Neural cell (in vitro differentiated cells): ENCODE results near the gene PIGS. TPM values are rescaled to one million over a fixed set of nuclear protein-coding genes. Genes with fewer than 3 reads are reported as not detected.

Experiments
- H2AFZ ChIP-seq: fragments of 200-600, 300-800 bp; sonication (generic), shearing (Covaris generic); 2 replicates; pipeline ENCODE4 v1.6.0; 2014; ENCODE audit warnings: low read depth, mild to moderate bottlenecking, antibody characterized with exemption, low read length, moderate library complexity
- H3F3A ChIP-seq: fragments of 200-600 bp; shearing (Covaris generic); 2 replicates; pipeline ENCODE4 v1.6.1; 2016; ENCODE audit warnings: mild to moderate bottlenecking, moderate library complexity, mixed read lengths, antibody characterized with exemption, low read length; ENCODE audit not compliant: insufficient read depth, poor library complexity, severe bottlenecking
- H3K27ac ChIP-seq: fragments of 200-600, 300-800 bp; sonication (generic), shearing (Covaris generic); 2 replicates; pipeline ENCODE4 v1.5.1; 2014; ENCODE audit warnings: mild to moderate bottlenecking, low read length, moderate library complexity
- H3K27me3 ChIP-seq: fragments of 300-800, 200-600 bp; sonication (generic), shearing (Covaris generic); 2 replicates; pipeline ENCODE4 v1.6.0; 2014; ENCODE audit warnings: mild to moderate bottlenecking, low read depth, low read length, moderate library complexity; ENCODE audit not compliant: insufficient read depth
- H3K36me3 ChIP-seq: fragments of 300-800, 200-600 bp; sonication (generic), shearing (Covaris generic); 2 replicates; pipeline ENCODE4 v1.5.1; 2014; ENCODE audit warnings: mild to moderate bottlenecking, antibody characterized with exemption, low read length, moderate library complexity; ENCODE audit not compliant: insufficient read depth
- H3K4me2 ChIP-seq: fragments of 300-800, 200-600 bp; sonication (generic), shearing (Covaris generic); 2 replicates; pipeline ENCODE4 v1.6.0; 2014; ENCODE audit warnings: mild to moderate bottlenecking, low read length
- H3K4me3 ChIP-seq: fragments of 300-800, 200-600 bp; sonication (generic), shearing (Covaris generic); 2 replicates; pipeline ENCODE4 v1.5.1; 2014; ENCODE audit warnings: mild to moderate bottlenecking, low read length, moderate library complexity
- H3K79me2 ChIP-seq: fragments of 200-600 bp; shearing (Covaris generic); replicated peaks from 2 replicates; pipeline ENCODE4 v1.6.0; 2014; ENCODE audit warnings: mild to moderate bottlenecking, low read length, moderate library complexity; ENCODE audit not compliant: insufficient read depth
- H3K9ac ChIP-seq: fragments of 300-800, 200-600 bp; sonication (generic), shearing (Covaris generic); 2 replicates; pipeline ENCODE4 v1.6.1; 2016; ENCODE audit warnings: mild to moderate bottlenecking, low read length, mixed read lengths
- H3K9me2 ChIP-seq: fragments of 200-600 bp; shearing (Covaris generic); 2 replicates; pipeline ENCODE4 v1.6.1; 2016; ENCODE audit warnings: mild to moderate bottlenecking, low read length, mixed read lengths; ENCODE audit not compliant: insufficient read depth
- H3K9me3 ChIP-seq: fragments of 200-600, 300-800 bp; sonication (generic), shearing (Covaris generic); 2 replicates; pipeline ENCODE4 v1.6.1; 2016; ENCODE audit warnings: mild to moderate bottlenecking, mixed run types, low read length, moderate library complexity, mixed read lengths
- H4K20me1 ChIP-seq: fragments of 200-600 bp; shearing (Covaris generic); 2 replicates; pipeline ENCODE4 v1.6.1; 2016; ENCODE audit warnings: mild to moderate bottlenecking, mixed run types; ENCODE audit not compliant: insufficient read depth
- EP300 ChIP-seq: fragments of 450-650 bp; conservative IDR thresholded peaks from 2 replicates; pipeline ENCODE4 v1.6.1; 2014; ENCODE audit warnings: antibody characterized with exemption, mild to moderate bottlenecking, moderate library complexity; ENCODE audit not compliant: poor library complexity, severe bottlenecking
- EZH2 ChIP-seq: fragments of 200-600, 300-800 bp; shearing (Covaris generic), sonication (generic); IDR thresholded peaks from 2 replicates; pipeline ENCODE4 v1.6.1; 2014; ENCODE audit warnings: antibody characterized with exemption, low read length, borderline replicate concordance, mild to moderate bottlenecking; ENCODE audit not compliant: insufficient read depth, poor library complexity, severe bottlenecking
- MXI1 ChIP-seq: fragments of 450-650 bp; conservative IDR thresholded peaks from 2 replicates; pipeline ENCODE4 v1.6.1; 2014; ENCODE audit warnings: antibody characterized with exemption, mild to moderate bottlenecking; ENCODE audit not compliant: poor library complexity, severe bottlenecking
- POLR2AphosphoS5 ChIP-seq: IDR thresholded peaks from 2 replicates; pipeline ENCODE4 v1.6.1; 2012
- RAD21 ChIP-seq: fragments of 450-650 bp; conservative IDR thresholded peaks from 2 replicates; pipeline ENCODE4 v1.6.1; 2014; ENCODE audit warnings: antibody characterized with exemption, mild to moderate bottlenecking, moderate library complexity
- SMC3 ChIP-seq: fragments of 450-650 bp; conservative IDR thresholded peaks from 2 replicates; pipeline ENCODE4 v1.6.1; 2014; ENCODE audit warnings: antibody characterized with exemption, mild to moderate bottlenecking, moderate library complexity; ENCODE audit not compliant: poor library complexity
- TAF1 ChIP-seq: IDR thresholded peaks from 2 replicates; pipeline ENCODE4 v1.6.1; 2012; ENCODE audit warnings: low read depth
- polyA plus RNA-seq: library from polyadenylated mRNA; depleted of rRNA; stranded (reverse); fragments of >200 nt; gene quantifications from 2 replicates; pipeline ENCODE4 v1.2.3, GENCODE V29; 2014
- TF ChIP-seq, protein P1 (sequence below): IDR thresholded peaks from 2 replicates; pipeline ENCODE4 v1.6.1; 2012; ENCODE audit warnings: borderline replicate concordance
- TF ChIP-seq, protein P2 (sequence below): fragments of 450-650 bp; IDR thresholded peaks from 2 replicates; pipeline ENCODE4 v1.5.1; 2014; ENCODE audit warnings: antibody characterized with exemption, mild to moderate bottlenecking, moderate library complexity; ENCODE audit not compliant: poor library complexity, severe bottlenecking

The PIGS gene
- polyA plus RNA-seq, 1 donor from 2014 or later = 37.6 TPM

DNA sequence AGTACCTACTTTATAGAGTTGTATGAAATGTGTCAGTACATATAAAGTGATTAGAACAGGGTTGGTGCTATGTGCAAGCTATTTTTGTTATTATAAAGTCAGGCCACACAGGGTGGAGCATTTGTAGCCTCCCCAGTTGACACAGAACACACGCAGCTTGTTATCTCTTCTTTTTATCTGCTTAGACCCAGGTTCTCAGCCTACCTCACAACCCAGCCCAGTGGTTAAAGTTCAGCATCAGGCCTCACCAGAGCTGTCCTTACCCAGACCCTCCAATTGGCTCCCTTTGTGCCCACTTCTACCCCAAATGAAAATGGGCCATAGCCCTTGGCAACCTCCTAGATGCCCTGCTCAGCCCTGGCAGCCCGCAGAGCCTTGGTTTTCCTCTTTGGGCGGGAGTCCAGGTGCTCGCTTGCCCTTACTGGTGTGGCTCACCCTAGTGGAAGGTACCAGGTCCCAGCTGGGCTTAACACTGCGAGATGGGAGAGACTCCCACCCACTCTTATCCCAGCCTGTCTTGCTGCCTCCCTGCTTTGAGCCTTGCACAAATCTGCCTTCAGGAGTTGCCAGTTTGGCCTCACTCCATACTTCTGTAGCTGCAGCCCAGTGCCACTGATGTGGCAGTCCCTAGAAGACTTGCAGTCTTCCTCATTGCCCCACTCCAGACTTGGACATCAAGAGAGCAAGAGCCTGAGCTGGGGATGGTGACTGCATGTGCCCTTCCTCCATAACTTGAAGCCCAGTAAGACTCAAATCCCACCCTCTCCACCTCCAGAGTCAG lies 1.1 kb upstream of the PIGS start:
- no peaks in the 10 kb centered on the region for H3K36me3 ChIP-seq
- H3K9ac ChIP-seq = no peak overlapping the region
- H3K79me2 ChIP-seq = peaks cover 16% of the 10 kb centered on the region
- no peaks in the 10 kb centered on the region for H3K9me3 ChIP-seq
- no peaks in the 10 kb centered on the region for H3F3A ChIP-seq
- H4K20me1 ChIP-seq = no peaks in the 10 kb centered on the region
- peak overlapping the region; percentile 100 for H3K4me3 ChIP-seq
- no peak overlapping the region for H3K27ac ChIP-seq
- no peak for TF ChIP-seq MXI1
- TF ChIP-seq EP300 = no peak
- TF ChIP-seq, protein P1, sequence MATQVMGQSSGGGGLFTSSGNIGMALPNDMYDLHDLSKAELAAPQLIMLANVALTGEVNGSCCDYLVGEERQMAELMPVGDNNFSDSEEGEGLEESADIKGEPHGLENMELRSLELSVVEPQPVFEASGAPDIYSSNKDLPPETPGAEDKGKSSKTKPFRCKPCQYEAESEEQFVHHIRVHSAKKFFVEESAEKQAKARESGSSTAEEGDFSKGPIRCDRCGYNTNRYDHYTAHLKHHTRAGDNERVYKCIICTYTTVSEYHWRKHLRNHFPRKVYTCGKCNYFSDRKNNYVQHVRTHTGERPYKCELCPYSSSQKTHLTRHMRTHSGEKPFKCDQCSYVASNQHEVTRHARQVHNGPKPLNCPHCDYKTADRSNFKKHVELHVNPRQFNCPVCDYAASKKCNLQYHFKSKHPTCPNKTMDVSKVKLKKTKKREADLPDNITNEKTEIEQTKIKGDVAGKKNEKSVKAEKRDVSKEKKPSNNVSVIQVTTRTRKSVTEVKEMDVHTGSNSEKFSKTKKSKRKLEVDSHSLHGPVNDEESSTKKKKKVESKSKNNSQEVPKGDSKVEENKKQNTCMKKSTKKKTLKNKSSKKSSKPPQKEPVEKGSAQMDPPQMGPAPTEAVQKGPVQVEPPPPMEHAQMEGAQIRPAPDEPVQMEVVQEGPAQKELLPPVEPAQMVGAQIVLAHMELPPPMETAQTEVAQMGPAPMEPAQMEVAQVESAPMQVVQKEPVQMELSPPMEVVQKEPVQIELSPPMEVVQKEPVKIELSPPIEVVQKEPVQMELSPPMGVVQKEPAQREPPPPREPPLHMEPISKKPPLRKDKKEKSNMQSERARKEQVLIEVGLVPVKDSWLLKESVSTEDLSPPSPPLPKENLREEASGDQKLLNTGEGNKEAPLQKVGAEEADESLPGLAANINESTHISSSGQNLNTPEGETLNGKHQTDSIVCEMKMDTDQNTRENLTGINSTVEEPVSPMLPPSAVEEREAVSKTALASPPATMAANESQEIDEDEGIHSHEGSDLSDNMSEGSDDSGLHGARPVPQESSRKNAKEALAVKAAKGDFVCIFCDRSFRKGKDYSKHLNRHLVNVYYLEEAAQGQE = no peak
- TF ChIP-seq, protein P2, sequence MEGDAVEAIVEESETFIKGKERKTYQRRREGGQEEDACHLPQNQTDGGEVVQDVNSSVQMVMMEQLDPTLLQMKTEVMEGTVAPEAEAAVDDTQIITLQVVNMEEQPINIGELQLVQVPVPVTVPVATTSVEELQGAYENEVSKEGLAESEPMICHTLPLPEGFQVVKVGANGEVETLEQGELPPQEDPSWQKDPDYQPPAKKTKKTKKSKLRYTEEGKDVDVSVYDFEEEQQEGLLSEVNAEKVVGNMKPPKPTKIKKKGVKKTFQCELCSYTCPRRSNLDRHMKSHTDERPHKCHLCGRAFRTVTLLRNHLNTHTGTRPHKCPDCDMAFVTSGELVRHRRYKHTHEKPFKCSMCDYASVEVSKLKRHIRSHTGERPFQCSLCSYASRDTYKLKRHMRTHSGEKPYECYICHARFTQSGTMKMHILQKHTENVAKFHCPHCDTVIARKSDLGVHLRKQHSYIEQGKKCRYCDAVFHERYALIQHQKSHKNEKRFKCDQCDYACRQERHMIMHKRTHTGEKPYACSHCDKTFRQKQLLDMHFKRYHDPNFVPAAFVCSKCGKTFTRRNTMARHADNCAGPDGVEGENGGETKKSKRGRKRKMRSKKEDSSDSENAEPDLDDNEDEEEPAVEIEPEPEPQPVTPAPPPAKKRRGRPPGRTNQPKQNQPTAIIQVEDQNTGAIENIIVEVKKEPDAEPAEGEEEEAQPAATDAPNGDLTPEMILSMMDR = no peak
- TF ChIP-seq EZH2 = no peak
- TF ChIP-seq TAF1 = no peak
- TF ChIP-seq RAD21 = no peak
- no peak for TF ChIP-seq SMC3
- no peak for TF ChIP-seq POLR2AphosphoS5
- no peaks in the 10 kb centered on the region for H3K27me3 ChIP-seq
- no peak overlapping the region for H2AFZ ChIP-seq
- H3K9me2 ChIP-seq = no peaks in the 10 kb centered on the region
- H3K4me2 ChIP-seq = peak overlapping the region; percentile 51

DNA sequence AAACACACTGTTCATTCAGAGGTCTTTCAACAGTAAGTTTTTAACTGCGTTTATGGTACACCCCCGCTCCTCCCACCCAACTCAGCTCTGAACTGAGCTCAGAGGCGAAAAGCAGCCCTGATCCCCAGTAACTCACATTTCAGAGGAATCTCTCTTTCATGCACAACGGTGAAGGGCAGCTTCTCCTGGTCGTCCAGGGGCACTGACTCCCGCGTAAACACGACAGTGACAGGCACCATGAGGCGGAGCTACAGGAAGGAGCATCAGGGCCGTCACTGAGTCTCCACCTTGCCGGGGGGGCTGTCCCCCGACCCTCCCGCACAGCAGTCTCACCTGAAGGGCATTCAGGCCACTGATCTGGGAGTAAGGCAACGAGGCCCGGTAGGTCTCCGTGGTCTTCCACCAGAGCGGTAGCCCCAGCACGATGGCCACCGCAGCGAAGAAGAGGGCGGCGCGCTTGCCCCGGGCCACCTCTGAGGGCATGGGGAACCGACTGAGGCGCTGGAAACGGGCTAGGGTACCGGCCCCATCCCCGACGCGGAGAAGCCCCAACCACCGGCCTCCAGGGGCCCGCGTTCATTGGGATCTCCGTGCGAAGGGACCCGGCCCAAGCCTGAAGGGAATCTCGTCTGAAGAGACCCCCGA lies 486 bp downstream of the PIGS start:
- no peaks in the 10 kb centered on the region for H3K27me3 ChIP-seq
- H3K36me3 ChIP-seq = no peaks in the 10 kb centered on the region
- peaks cover 16% of the 10 kb centered on the region for H3K79me2 ChIP-seq
- no peaks in the 10 kb centered on the region for H3K9me2 ChIP-seq
- peak overlapping the region; percentile 89 for H3K9ac ChIP-seq
- peak overlapping the region; percentile 69 for H2AFZ ChIP-seq
- no peaks in the 10 kb centered on the region for H3K9me3 ChIP-seq
- TF ChIP-seq EZH2 (no peak), MXI1 (no peak), SMC3 (no peak), RAD21 (no peak), EP300 (no peak), TAF1 (no peak), POLR2AphosphoS5 (no peak)
- TF ChIP-seq, protein P1 = no peak
- TF ChIP-seq, protein P2 = no peak
- peak overlapping the region; percentile 100 for H3K4me3 ChIP-seq
- peak overlapping the region; percentile 80 for H3K27ac ChIP-seq
- H3F3A ChIP-seq = no peaks in the 10 kb centered on the region
- peak overlapping the region; percentile 88 for H3K4me2 ChIP-seq
- no peaks in the 10 kb centered on the region for H4K20me1 ChIP-seq
